Measurements from ENCODE around the gene HNRNPDL.

DNA sequence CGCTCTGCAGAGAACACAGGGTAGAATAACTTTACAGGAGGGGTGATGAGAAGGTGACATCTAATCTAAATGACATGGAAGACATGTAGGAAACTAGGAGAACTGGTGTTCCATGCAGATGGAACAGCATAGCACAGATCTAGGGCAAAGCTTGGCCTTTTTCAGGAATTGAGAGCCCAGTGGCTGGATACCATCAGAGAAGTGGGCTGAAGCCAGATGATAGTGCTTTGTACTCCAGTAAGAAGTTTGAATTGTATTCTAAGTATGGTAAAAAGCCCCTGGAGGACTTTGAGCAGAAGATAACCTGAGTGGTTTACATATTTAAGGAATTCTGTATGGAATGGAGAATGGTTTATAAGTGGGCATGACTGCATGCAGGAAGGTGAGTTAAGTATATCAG lies 33.0 kb upstream of the HNRNPDL start:
- TF ChIP-seq, protein P1, sequence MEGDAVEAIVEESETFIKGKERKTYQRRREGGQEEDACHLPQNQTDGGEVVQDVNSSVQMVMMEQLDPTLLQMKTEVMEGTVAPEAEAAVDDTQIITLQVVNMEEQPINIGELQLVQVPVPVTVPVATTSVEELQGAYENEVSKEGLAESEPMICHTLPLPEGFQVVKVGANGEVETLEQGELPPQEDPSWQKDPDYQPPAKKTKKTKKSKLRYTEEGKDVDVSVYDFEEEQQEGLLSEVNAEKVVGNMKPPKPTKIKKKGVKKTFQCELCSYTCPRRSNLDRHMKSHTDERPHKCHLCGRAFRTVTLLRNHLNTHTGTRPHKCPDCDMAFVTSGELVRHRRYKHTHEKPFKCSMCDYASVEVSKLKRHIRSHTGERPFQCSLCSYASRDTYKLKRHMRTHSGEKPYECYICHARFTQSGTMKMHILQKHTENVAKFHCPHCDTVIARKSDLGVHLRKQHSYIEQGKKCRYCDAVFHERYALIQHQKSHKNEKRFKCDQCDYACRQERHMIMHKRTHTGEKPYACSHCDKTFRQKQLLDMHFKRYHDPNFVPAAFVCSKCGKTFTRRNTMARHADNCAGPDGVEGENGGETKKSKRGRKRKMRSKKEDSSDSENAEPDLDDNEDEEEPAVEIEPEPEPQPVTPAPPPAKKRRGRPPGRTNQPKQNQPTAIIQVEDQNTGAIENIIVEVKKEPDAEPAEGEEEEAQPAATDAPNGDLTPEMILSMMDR (IDR thresholded peaks at IDR 0.05), result no peak
- no peak for TF ChIP-seq ELF4 (CRISPR knock-in tag; IDR thresholded peaks at IDR 0.05; ENCODE audit: low read depth)
- TF ChIP-seq, protein P2, sequence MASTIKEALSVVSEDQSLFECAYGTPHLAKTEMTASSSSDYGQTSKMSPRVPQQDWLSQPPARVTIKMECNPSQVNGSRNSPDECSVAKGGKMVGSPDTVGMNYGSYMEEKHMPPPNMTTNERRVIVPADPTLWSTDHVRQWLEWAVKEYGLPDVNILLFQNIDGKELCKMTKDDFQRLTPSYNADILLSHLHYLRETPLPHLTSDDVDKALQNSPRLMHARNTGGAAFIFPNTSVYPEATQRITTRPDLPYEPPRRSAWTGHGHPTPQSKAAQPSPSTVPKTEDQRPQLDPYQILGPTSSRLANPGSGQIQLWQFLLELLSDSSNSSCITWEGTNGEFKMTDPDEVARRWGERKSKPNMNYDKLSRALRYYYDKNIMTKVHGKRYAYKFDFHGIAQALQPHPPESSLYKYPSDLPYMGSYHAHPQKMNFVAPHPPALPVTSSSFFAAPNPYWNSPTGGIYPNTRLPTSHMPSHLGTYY (CRISPR knock-in tag; IDR thresholded peaks at IDR 0.05), result no peak
- TF ChIP-seq ETV6 (CRISPR knock-in tag; IDR thresholded peaks at IDR 0.05), result no peak
- no peak for TF ChIP-seq RELA (CRISPR knock-in tag; IDR thresholded peaks at IDR 0.05; ENCODE audit: borderline replicate concordance)

Data from WTC11 (cell line).